GM13976 (cell line): Measurements from ENCODE around the gene MSI2.

Source experiments
- DNase-seq: peaks from one replicate; pipeline ENCODE4 v3.0.0; 2012; ENCODE audit warnings: low spot score
- in situ Hi-C: fragments of 300-500 bp; cut with MboI; formaldehyde crosslinking; loops from one replicate; pipeline ENCODE4 v1.12.0; 2022; ENCODE audit warnings: low sequenced_read_pairs, mixed read lengths, inconsistent platforms; ENCODE audit not compliant: unreplicated experiment
- TF ChIP-seq, protein P1 (sequence below): IDR thresholded peaks from 2 replicates; pipeline ENCODE4 v1.5.1; 2012; ENCODE audit warnings: borderline replicate concordance, mild to moderate bottlenecking; ENCODE audit not compliant: insufficient read depth; ENCODE audit errors: extremely low read depth, missing control alignments, control extremely low read depth

MSI2 gene

GRCh38 chr17:57567251-57567650 is 310.9 kb downstream of the MSI2 start:
- in situ Hi-C loops: no loop called here
- no peak for DNase-seq
- TF ChIP-seq, protein P1, sequence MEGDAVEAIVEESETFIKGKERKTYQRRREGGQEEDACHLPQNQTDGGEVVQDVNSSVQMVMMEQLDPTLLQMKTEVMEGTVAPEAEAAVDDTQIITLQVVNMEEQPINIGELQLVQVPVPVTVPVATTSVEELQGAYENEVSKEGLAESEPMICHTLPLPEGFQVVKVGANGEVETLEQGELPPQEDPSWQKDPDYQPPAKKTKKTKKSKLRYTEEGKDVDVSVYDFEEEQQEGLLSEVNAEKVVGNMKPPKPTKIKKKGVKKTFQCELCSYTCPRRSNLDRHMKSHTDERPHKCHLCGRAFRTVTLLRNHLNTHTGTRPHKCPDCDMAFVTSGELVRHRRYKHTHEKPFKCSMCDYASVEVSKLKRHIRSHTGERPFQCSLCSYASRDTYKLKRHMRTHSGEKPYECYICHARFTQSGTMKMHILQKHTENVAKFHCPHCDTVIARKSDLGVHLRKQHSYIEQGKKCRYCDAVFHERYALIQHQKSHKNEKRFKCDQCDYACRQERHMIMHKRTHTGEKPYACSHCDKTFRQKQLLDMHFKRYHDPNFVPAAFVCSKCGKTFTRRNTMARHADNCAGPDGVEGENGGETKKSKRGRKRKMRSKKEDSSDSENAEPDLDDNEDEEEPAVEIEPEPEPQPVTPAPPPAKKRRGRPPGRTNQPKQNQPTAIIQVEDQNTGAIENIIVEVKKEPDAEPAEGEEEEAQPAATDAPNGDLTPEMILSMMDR: no peak

- in situ Hi-C loops: no loop called here
- DNase-seq: no peak
- TF ChIP-seq, protein P1: no peak
These were observed 312.0 kb downstream of the MSI2 start for GRCh38 chr17:57568340-57568739.

- TF ChIP-seq, protein P1: no peak
- DNase-seq: no peak
These were observed 312.7 kb downstream of the MSI2 start for GRCh38 chr17:57569021-57569420.

GRCh38 chr17:57569853-57570252 is 313.5 kb downstream of the MSI2 start:
- no peak for DNase-seq
- in situ Hi-C loops: no loop called here
- TF ChIP-seq, protein P1: no peak

More at GRCh38 chr17:57569021-57569420, 312.7 kb downstream of the MSI2 start:
- in situ Hi-C loops: no loop called here

DNA sequence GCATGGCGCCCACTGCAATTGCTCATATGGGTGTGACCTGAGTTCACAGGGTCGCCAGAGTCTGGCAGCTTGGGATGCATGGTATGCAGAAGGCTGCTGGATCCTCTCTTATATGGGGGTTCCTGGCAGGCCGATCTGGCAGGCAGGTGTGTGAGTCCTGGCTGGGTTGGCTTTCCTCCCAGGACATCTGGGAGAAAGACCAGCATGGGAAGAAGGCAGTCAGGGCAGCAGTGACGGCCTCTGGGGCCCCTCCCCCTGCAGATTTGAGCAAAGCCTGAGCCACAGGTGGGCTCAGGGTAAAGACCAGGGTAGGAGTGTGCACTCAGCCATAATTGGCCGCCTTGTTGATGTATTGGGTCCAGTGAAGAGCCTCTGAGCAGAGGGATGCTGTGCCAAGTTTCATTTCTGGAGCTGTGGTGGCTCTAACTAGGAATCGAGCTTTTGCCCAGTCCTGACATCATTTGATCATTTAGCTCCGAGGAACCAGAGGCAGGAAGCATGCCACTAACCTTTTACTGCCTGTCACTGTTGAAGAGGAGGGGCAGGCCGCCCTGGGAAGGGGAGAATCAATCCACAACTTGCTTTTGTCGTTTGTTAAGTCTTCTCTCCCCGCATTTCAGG is 314.5 kb downstream of the MSI2 start:
- TF ChIP-seq, protein P1: no peak
- in situ Hi-C loops: no loop called here
- DNase-seq: no peak

- in situ Hi-C loops: no loop called here
- TF ChIP-seq, protein P1: no peak
- no peak for DNase-seq
These were observed 315.7 kb downstream of the MSI2 start for GRCh38 chr17:57572062-57572461.

DNA sequence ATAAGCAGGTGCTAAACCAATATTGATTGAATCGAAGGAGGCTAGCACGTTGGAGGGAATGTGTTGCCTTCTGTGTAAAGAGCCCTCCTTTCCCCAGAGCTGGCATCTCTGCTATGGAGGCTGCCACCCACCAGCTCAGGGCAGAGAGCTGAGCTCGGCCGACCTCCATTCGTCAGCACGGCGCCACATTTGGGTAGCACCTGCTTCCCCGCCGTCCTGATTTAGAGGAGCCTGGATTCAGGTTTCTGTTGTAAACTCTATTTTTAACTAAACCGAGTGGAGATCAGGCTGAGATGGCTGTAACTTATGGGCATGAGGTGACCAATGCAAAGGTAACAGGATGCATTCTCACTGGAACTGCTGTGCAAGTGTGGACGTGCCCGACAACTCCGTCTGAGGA is 316.3 kb downstream of the MSI2 start:
- in situ Hi-C loops: no loop called here
- DNase-seq: no peak
- TF ChIP-seq, protein P1: no peak
